Raji (cell line): ENCODE results near the gene NKX2-2.

Experiments used
- POLR2A ChIP-seq: IDR thresholded peaks from 2 replicates; pipeline ENCODE4 v1.6.1; 2011; ENCODE audit warnings: low read depth, low read length, control low read depth; ENCODE audit not compliant: insufficient read depth

NKX2-2 gene

DNA sequence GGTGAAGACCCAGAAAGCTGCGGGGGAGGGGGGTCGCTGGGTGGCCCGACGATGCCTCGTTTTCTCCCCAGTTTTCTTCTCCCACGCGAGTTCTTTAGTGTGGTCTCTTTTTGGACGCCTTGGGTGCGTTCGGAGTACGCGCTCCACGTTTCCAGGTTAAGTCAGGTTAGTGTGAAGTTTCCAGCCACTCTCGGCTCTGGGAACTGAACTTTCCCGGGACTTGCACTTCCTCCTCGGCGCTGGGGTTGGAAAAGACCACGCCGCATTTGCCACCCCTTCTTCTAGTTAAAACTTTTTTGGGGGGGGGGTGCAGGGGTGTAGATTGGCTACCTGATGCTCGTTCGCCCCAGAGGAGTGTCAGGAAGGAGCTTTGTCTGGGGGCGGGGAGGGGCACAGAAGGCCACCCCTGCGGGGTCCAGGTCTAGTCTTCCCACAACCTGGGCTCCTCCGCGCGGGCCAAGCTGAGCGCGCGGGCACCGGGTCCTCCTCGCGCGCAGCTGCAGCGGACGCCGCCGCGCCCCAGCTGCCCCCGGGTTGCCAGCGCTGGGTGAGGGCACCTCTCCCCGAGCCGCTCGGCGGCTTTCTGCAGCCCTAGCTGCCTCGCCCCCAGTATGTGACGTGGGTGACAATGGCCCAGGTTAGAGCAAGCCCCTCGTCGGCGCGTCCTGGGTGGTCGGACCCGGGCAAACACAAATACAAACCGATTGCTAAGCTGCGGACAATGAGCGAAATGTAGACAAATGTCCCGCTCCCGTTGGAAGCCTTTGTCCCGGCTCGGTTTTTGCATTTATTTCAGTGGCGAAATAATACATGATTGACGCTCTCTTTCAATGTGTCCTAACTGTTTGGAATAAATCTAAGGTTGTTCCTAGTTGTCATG, 1.7 kb upstream of the NKX2-2 start:
- no peak for TF ChIP-seq POLR2A

DNA sequence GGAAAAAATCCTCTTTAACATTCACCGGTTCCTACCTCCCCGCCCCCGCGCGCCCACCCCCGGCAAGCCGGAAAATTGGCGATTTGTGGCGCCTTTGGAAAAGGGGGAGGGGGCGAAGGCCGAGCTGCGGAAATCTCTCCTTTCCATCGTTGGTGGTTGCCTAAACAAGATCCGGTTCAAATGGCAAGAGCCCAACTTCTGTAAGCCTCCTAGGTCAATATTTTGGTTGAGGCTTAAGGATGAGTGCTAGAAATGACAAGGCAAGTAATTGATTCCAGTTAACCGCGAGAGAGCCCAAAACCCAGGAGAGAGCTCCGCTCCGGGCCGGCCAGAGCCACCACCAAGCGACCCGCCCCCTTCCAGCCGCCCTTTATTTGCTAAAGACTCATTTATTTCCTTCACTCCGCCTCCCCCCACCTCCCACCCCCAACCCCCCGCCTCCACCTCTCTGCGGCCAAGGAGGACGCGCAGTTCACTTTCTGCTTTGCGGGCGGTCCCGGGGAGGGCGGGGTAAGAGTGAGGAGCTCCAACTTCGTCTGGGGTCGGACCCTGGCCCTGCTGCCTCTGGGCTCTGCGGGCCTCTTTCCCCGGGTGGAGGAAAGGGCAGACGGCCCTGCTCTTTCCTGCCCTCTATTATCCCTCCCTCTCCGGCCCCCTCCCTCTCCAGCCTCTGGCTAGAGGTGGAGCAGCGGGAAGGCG, 838 bp upstream of the NKX2-2 start:
- no peak for TF ChIP-seq POLR2A

DNA sequence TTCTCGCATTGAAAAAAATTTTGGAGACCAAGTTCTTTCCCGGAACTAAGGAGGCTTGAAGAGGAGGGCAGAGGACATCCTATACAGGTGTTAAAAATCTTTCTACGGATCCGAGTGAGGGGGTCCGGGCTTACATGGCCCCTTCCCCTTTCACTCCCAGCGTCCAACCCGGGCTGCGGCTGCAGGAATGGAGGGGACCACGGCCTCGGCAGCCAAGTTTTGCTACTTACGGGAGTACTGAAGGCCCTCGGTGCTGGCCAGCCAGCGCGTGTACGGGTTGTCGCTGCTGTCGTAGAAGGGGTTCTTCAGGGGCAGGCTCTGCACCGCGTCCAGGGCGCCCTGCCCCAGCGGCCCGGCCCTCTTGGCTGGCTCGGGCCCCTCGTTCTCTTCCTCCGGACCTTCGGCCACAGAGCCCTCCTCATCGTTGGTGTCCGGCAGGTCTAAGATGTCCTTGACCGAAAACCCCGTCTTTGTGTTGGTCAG, 642 bp downstream of the NKX2-2 start:
- no peak for TF ChIP-seq POLR2A

DNA sequence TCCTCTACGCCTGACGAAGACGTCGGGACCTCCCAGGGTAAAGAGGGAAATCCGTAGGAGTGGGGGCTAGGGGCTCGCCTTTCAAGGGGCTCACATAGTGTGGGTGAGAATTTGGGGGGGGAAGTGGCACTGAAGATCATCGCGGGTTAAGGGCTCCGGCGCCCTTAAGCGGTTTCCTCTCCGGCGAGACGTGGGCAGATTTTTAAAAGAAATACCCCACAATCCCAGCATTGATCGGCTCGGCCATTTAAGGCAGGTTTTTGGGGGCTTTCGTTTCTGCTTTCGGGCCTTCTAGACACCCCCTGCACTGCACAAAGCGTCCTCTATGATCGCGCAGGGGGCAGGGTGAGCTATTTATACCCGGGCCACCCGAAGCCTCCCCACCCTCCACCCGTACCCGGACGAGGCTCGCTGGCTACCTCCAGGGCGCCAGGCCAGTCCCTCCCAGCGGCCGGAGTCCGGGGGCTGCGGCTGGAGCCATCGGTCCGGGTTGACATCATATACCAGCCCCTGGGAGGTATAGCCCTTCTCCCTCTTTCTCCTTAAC, 1.2 kb downstream of the NKX2-2 start:
- no peak for TF ChIP-seq POLR2A

DNA sequence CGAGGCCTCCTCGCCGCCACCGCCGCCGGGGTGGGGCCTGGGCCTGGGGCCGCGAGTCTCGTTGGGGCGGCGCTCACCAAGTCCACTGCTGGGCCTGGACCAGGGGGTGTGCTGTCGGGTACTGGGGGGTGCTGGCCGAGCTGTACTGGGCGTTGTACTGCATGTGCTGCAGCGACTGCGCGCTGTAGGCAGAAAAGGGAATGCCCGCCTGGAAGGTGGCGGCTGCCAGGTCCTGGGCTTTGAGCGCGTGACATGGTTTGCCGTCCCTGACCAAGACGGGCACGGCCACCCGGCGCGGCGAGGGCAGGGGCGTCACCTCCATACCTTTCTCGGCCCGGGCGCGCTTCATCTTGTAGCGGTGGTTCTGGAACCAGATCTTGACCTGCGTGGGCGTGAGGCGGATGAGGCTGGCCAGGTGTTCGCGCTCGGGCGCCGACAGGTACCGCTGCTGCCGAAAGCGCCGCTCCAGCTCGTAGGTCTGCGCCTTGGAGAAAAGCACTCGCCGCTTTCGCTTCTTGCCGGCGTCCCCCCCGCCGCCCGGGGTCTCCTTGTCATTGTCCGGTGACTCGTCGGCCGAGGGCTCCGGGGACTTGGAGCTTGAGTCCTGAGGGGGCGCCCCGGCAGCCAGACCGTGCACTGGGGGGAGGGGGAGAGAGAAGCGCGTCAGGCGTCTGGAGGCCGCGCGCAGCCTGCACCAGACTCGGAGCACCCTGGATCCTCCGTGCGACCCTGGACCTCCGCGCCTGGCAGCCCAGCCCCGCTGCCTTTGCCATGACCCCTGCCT, 1.8 kb downstream of the NKX2-2 start:
- TF ChIP-seq POLR2A, result no peak

DNA sequence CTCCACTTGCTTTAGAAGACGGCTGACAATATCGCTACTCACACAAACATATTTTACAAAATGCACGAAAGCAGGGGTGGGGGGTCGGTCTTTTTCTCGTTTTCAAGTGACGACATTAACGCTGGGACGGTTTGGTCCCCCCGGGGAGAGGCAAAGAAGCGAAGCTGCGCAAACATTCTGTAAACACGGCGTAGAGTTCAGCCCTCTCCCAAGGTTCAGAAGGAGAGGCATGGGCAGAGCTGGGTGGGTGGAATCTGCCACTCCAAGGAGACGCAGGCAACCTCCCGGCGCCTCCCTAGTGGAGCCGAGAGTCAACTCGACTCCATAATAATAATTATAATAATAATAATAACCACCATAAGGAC, 2.4 kb downstream of the NKX2-2 start:
- no peak for TF ChIP-seq POLR2A

DNA sequence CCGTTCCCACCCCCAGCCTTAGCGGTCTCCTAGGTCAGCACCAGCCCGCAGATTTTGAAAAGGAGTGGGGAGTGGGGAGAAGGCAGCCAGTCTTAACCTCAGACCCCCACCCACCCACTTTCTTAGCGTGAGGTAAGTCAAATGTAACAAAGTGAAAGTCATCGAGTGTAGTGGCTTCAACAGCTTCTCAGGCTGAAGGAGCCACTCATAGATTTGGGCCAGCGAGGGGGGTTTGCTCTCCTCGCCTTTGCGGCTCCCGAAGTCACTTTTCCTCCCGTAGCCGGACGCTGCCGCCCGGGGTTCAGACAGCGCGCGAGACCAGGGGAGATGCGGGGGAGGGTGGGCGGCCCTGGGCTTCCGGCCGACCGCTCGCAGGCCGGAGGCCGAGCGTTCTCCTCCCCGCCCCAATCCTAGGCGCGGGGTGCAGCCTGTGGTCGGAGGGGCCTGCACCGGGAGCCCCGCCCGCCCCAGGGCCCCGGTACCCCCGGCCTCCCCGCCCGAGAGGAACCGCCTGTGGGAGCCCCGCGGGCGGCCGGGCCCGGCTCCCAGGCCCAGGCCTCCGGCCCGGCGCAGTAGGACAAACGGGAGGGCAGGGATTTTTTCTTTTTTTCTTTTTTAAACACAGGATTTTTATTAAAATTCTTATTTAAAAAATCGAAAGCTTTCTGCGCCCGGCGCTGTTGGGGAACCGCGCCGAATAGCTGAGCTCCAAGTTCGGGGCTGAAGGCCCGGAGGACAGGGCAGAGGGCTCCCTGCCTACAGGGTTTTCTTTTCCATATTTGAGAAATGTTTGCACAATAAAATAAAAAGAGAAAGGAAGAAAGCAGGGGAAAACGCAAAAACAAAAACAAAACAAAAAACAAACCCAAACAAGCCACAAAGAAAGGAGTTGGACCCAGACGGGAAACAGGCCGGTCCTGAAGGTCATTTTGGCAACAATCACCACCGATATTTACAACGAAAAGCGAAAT, 3.2 kb downstream of the NKX2-2 start:
- TF ChIP-seq POLR2A, result no peak

DNA sequence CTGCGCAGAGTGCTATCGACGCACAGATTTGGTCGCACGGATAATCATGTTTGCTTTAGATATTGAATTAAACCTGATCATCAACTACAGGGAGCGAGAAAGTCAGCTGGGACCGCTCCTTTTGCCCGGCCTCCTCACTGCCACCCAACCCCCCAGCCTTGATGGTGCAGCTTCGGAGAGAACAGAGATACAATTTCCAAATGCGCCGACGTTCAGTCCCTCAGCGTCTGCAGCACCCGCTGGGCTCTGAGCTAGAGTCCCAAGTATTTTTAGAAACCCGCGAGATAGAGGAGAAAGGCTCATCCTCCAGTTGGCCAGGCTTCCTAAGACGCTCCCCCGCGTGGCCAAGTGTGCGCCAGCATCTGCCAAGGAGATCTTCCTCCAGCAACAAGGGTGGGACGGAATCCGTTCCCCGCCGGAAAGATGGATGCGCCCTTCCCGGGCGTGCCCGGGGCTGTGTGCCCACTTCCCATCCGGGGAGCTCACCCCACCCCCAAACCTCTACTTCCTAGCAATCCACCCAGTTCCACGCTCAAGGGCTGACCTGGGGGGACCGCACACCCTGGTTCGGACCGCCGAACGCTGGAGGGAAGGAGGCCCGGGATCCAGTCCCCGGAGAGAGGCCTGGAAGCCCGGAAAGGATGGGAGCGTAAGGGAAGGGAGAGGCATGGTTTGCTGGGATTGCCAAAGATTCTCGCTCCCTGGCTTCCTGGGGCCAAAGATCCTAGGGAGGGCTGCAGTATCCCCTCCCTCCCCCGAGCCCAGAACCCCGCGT, 4.1 kb downstream of the NKX2-2 start:
- TF ChIP-seq POLR2A, result no peak

DNA sequence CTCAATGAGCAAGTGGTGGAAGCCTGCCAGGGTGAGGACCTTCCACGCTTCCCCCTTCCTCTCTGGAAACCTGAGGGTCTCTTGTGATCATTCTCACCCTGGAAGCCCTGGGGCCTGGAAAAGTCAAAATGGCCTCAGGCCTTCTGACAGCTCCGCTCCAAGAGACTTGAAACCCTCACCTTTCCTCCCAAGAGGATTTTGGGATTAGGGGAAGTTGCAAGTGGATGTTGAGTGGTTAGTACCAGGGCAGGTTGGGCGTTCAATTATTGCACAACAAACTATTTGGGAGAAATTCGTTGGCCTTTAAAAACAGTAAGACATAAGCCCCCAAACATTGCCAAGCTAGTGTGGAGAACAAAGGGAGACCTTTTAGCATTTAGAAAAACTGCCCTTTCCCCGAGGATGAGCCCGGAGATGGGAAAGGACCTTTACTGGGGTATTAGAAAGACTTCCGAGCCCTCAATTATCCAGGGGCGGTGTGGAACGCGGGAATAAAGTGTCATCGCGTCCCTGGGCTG, 4.7 kb downstream of the NKX2-2 start:
- TF ChIP-seq POLR2A, result no peak

DNA sequence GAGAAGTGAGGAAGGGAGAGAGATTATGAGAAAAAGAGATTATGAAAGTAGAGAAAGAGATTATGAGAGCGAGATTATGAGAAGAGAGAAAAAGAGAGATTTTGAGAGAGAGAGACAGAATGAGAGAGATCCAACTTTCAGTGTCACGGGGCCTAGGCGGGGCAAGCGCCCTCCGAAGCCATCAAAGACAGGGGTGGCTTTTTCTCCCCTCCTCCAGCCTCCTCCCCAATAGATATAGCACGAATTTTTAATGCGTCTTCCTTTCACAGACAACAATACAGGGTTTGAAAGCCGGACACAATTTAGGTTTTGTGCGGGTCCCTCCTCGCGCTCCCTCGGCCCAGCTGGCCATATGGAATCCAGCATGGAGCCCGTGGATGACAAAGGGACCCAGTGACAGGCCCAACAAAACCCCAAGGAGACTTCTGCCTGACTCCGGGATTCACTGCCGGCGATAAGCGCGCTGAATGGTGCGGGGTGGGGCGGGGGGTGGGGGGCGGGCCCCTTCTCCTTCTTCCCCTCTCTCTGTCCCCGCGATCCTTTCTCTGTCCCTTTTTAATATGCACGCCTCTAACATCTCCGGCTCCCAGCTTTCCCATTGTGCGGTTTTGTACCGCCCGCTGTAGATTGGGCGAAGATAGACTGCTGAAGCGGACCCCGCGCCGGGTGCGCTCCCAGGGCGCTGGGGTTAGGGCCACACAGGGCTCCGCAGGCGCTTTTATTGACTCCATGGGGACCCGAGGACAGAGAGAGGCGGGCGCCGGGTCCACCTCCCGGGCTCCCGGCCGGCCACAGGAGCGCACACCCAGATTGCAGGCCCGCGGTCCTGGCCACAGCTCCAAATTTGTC, 5.4 kb downstream of the NKX2-2 start:
- TF ChIP-seq POLR2A, result no peak

DNA sequence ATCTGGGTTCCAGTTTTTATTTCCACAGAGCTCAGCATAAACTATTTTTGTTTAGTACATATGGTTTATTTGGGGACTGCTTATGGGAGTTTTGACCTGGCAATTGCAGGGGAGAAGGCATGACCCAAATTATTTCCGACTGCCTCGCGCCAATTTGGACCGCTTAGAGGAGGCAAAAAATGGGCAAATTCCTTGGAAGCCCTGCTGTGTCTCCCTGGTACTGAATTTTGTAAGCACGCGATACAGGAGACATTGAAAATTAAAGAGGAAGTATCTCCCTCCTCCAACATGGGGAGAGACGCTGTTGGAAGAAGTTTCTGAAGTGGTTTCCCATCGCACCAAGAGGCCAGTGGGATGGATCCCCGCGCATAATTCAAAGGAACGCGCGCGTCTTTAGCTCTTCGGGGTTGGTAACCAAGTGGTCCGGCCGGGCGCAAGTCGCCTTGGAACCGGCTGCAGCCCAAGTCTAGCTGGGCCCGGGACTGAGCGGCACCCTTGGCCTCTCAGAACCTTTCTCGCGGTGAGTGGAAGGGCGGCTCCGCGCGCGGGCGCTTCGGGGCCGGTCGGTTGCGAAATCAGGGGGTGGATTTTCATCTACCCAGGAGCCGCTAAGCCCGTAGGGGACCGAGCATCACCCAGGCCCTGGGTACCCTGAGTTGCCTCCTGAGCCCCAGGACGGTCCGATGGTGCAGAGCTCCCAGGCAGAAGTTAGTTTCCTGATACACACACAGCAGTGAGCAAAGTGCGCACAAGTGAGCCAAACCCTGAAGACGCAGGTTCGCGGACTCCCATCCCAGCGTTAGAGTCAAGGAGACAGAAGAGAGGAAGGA, 6.2 kb downstream of the NKX2-2 start:
- TF ChIP-seq POLR2A, result no peak

DNA sequence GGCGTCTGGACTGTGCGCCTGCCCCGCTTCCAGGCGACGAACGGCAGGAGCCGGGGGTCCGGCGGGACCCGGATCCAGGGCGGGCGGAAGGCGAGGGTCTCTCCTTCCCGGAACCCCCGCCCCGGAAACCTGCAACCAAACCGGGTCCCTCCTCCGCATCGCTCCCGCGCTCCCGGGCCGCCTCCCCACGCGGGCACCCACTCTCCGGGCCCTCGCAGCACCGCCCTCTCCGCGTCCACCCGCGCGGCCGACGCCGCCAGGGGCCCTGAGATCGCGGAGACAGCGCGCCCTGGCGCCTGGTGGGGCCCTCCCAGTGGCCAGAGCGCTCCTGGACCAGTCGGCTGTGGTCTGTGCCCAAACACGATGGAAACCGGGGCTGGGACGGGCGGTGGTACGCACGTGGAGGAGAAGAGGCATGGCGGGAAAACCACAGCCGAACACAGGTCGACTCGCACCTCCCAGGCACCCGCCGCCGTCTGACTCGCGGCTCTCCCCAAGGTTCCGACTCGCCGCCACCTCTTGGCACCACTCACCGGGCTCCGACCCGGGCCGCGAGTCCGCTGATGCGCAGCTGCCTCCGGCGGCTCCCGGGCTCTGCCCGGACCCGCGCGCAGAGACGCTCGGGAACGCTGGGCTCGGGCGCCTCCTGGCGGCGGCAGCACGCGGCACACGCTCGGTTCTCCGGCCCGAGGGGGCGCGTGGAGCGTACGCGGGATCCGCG, 7.9 kb downstream of the NKX2-2 start:
- no peak for TF ChIP-seq POLR2A
